Body of pancreas (tissue), 4 donors: Measurements from ENCODE around the gene AATF. TPM values are rescaled to one million over a fixed set of nuclear protein-coding genes. Genes with fewer than 3 reads are reported as not detected.

Experiments
- ATAC-seq: fragments of 150-250 bp; one replicate; pipeline ENCODE4 v1.9.1; 2016
- DNase-seq, 4 donors: peaks; one replicate each; pipeline ENCODE4 v3.0.0-alpha.2; 2019
- H3K27ac ChIP-seq, 4 donors: fragments of 200-600 bp; sonication (generic); 1 replicate in 3 of 4; 2 replicates in 1 of 4; pipeline versions ENCODE4 v1.5.1 to v1.6.1; 2016 to 2019; ENCODE audit warnings: mild to moderate bottlenecking in 1 of 4, mixed read lengths in 1 of 4, moderate library complexity in 1 of 4
- H3K27me3 ChIP-seq, 2 donors: fragments of 200-600 bp; sonication (generic); one replicate each; pipeline ENCODE4 v1.6.0; 2016; ENCODE audit warnings: mild to moderate bottlenecking in 1 of 2
- H3K36me3 ChIP-seq, 2 donors: fragments of 200-600 bp; sonication (generic); replicated peaks in 1 of 2; 2 replicates each; pipeline ENCODE4 v1.5.1; 2016; ENCODE audit warnings: low read depth in 2 of 2; ENCODE audit not compliant: insufficient read depth in 1 of 2
- H3K4me1 ChIP-seq: fragments of 200-600 bp; sonication (generic); one replicate; pipeline ENCODE4 v1.6.0; 2016
- H3K4me3 ChIP-seq, 2 donors: fragments of 200-600 bp; sonication (generic); 1 replicate in 1 of 2; 2 replicates in 1 of 2; pipeline ENCODE4 v1.5.1; 2016 to 2019
- H3K9me3 ChIP-seq, 3 donors: fragments of 200-600 bp; sonication (generic); 1 replicate in 2 of 3; 2 replicates in 1 of 3; pipeline ENCODE4 v1.5.1; 2016
- CTCF ChIP-seq, 7 experiments: fragments of 450-650 bp in 4 of 7; fragments of 200-600 bp in 3 of 7; sonication (generic) in 3 of 7; IDR thresholded peaks; one replicate each; pipeline ENCODE4 v1.5.1; 2016 to 2019; ENCODE audit warnings: antibody characterized with exemption in 7 of 7
- POLR2A ChIP-seq, 3 donors: fragments of 450-650 bp; IDR thresholded peaks; one replicate each; pipeline ENCODE4 v1.6.1; 2016; ENCODE audit warnings: antibody characterized with exemption in 3 of 3, mild to moderate bottlenecking in 2 of 3
- whole genome bisulfite sequencing, 2 donors: methylation state at CpG; one replicate each; pipeline ENCODE4 v1.1.5; 2017; 5-methylcytosine and 5-hydroxymethylcytosine counted together
- intact Hi-C: fragments of 100-400 bp; cut with DNase I; formaldehyde crosslinking; loops from one replicate; pipeline ENCODE4 v1.15.1; 2023
- total RNA-seq, 2 donors: library from RNA; depleted of rRNA; stranded (reverse); fragments of >200 nt; gene quantifications; one replicate each; pipeline ENCODE4 v1.1.0, GENCODE V29; 2016

Gene AATF
- total RNA-seq, 2 donors from 2014 or later = 16.5 to 28.3 TPM

DNA sequence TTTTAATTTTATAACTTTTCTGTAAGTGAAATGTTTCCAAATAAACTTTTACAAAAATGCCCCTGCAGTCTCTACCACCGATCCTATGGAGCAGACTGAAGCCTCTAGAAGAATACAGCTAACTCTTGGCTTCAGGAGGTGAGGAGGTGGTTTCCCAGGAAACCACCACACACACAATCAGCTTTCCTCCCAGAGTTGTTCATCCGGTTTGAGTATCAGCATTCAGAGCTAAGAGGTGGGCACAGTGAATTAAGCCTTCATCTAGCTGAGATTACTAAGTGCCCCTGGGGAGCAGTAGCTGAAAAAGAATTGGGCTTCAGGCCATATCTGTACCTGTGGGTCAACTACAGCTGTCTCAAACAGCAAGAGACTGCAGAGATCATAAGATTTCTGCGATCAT lies 139.7 kb downstream of the AATF start:
- TF ChIP-seq CTCF (IDR thresholded peaks at IDR 0.05) = no peak
- TF ChIP-seq POLR2A (IDR thresholded peaks at IDR 0.05) = no peak
- Histone ChIP-seq H3K36me3 (peaks cover 0 to 5% of the 10 kb centered on the region in 2 donors), H3K4me1 (no peaks in the 10 kb centered on the region), H3K4me3 (no peak overlapping the region), H3K27ac (no peak overlapping the region), H3K9me3 (no peaks in the 10 kb centered on the region), H3K27me3 (no peaks in the 10 kb centered on the region)
- intact Hi-C loops = no loop called here
- no peak for DNase-seq
- 54 to 57% methylated on average over 3 of the region's 3 CpGs for WGBS, 2 donors
- no peak for ATAC-seq

- Histone ChIP-seq H3K9me3 (no peaks in the 10 kb centered on the region), H3K4me3 (no peak overlapping the region), H3K36me3 (peaks cover 0 to 5% of the 10 kb centered on the region in 2 donors), H3K27ac (no peak overlapping the region), H3K27me3 (no peaks in the 10 kb centered on the region), H3K4me1 (no peaks in the 10 kb centered on the region)
- WGBS, 2 donors = 69 to 71% methylated on average over 9 to 11 of the region's 11 CpGs
- DNase-seq (no peak), ATAC-seq (no peak)
- intact Hi-C loops = no loop called here
- no peak for TF ChIP-seq POLR2A (IDR thresholded peaks at IDR 0.05)
- no peak for TF ChIP-seq CTCF (IDR thresholded peaks at IDR 0.05)
Observed at GRCh38 chr17:37088913-37089312, 140.2 kb downstream of the AATF start.

- H3K27ac ChIP-seq = no peak overlapping the region
- WGBS, 2 donors = 49 to 72% methylated on average over 7 of the region's 7 CpGs
- H3K36me3 ChIP-seq = peaks cover 0 to 5% of the 10 kb centered on the region in 2 donors
Observed at GRCh38 chr17:37089956-37090355, 141.2 kb downstream of the AATF start.

DNA sequence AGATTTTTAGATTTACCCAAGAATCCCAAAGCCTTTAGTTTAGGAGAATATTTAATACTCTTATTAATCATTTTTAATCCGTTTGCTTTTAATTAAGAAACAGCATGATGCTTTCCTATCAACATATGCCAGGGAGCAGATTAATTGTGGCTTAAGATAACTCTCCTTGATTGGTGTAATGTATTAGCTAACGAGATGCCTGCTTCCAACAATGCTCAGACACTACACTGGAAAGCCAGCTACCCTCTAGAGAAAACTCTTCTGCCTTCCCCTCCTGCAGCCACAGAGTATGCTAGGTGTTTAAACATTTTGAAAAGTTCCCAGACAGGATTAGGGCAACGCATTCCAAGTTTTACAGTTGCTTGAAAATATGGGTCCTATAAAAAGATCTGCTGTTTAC lies 142.2 kb downstream of the AATF start:
- no peak overlapping the region for H3K4me3 ChIP-seq
- no peak for ATAC-seq
- peaks cover 0 to 8% of the 10 kb centered on the region in 2 donors for H3K36me3 ChIP-seq
- intact Hi-C loops = no loop called here
- H3K27me3 ChIP-seq = no peaks in the 10 kb centered on the region
- DNase-seq = no peak
- H3K4me1 ChIP-seq = no peaks in the 10 kb centered on the region
- H3K27ac ChIP-seq = no peak overlapping the region
- H3K9me3 ChIP-seq = no peaks in the 10 kb centered on the region
- TF ChIP-seq POLR2A (IDR thresholded peaks at IDR 0.05) (no peak), CTCF (IDR thresholded peaks at IDR 0.05) (no peak)
- WGBS, 2 donors = 88 to 90% methylated on average over 3 of the region's 3 CpGs

More at GRCh38 chr17:37089956-37090355, 141.2 kb downstream of the AATF start:
- no peaks in the 10 kb centered on the region for H3K4me1 ChIP-seq
- DNase-seq = peak in 1 of 4 donors; percentile 32
- no peak for TF ChIP-seq CTCF (IDR thresholded peaks at IDR 0.05)
- TF ChIP-seq POLR2A (IDR thresholded peaks at IDR 0.05) = no peak
- no peak for ATAC-seq
- intact Hi-C loops = no loop called here
- no peaks in the 10 kb centered on the region for H3K9me3 ChIP-seq
- no peaks in the 10 kb centered on the region for H3K27me3 ChIP-seq
- no peak overlapping the region for H3K4me3 ChIP-seq

GRCh38 chr17:37092071-37092470 lies 143.3 kb downstream of the AATF start:
- Histone ChIP-seq H3K27ac (no peak overlapping the region), H3K4me1 (no peaks in the 10 kb centered on the region), H3K4me3 (no peak overlapping the region), H3K36me3 (peaks cover 0 to 9% of the 10 kb centered on the region in 2 donors), H3K9me3 (no peaks in the 10 kb centered on the region), H3K27me3 (no peaks in the 10 kb centered on the region)
- TF ChIP-seq POLR2A (IDR thresholded peaks at IDR 0.05) (no peak), CTCF (IDR thresholded peaks at IDR 0.05) (no peak)
- ATAC-seq (no peak), DNase-seq (no peak)
- intact Hi-C loops = no loop called here
- 57 to 78% methylated on average over 2 of the region's 2 CpGs for WGBS, 2 donors
